HCEC 1CT (cell line): ENCODE results near the gene SKOR1.
A peak's percentile ranks its signal among the peaks of the same experiment; 100 is the strongest.

Experiments used
- DNase-seq: peaks from one replicate; pipeline ENCODE4 v3.0.0-alpha.2; 2017

The SKOR1 gene

GRCh38 chr15:67824976-67825880 lies at the start of gene SKOR1:
Gene SKOR1, plus strand, starts transcription at chr15:67825509. Its CDS starts 94 bp downstream, at chr15:67825603.
- no peak for DNase-seq

GRCh38 chr15:67775998-67776397 lies 49.3 kb upstream of the SKOR1 start:
- no peak for DNase-seq

- peak; percentile 18 for DNase-seq
These were observed 48.7 kb upstream of the SKOR1 start for GRCh38 chr15:67776600-67776999.

- no peak for DNase-seq
These were observed 48.2 kb upstream of the SKOR1 start for GRCh38 chr15:67777071-67777470.

- DNase-seq: no peak
These were observed 47.5 kb upstream of the SKOR1 start for GRCh38 chr15:67777773-67778172.

- DNase-seq: no peak
These were observed 46.3 kb upstream of the SKOR1 start for GRCh38 chr15:67778968-67779548.

- DNase-seq: no peak
These were observed 45.7 kb upstream of the SKOR1 start for GRCh38 chr15:67779549-67780111.

GRCh38 chr15:67781061-67781460 lies 44.2 kb upstream of the SKOR1 start:
- DNase-seq: no peak

GRCh38 chr15:67781907-67782690 lies 43.2 kb upstream of the SKOR1 start:
- DNase-seq: no peak

GRCh38 chr15:67782691-67782991 lies 42.7 kb upstream of the SKOR1 start:
- DNase-seq: no peak

GRCh38 chr15:67783303-67783702 lies 42.0 kb upstream of the SKOR1 start:
- no peak for DNase-seq

GRCh38 chr15:67784090-67784781 lies 41.1 kb upstream of the SKOR1 start:
- no peak for DNase-seq

GRCh38 chr15:67784856-67785430 lies 40.4 kb upstream of the SKOR1 start:
- no peak for DNase-seq

- DNase-seq: no peak
These were observed 39.9 kb upstream of the SKOR1 start for GRCh38 chr15:67785431-67785830.

GRCh38 chr15:67786646-67787045 lies 38.7 kb upstream of the SKOR1 start:
- DNase-seq: no peak

GRCh38 chr15:67788986-67789385 lies 36.3 kb upstream of the SKOR1 start:
- no peak for DNase-seq

- no peak for DNase-seq
These were observed 34.5 kb upstream of the SKOR1 start for GRCh38 chr15:67790610-67791319.

GRCh38 chr15:67792250-67792942 lies 32.9 kb upstream of the SKOR1 start:
- no peak for DNase-seq

- no peak for DNase-seq
These were observed 30.3 kb upstream of the SKOR1 start for GRCh38 chr15:67794832-67795574.
